Skeletal muscle satellite cell (primary cell): Measurements from ENCODE around the gene YPEL2.
"Not testable (repeated sequence)": the region's sequence is repeated elsewhere in the genome, so short reads cannot be mapped to it uniquely, and the experiment has no call there.

ENCODE experiments used
- H3K27me3 ChIP-seq: 2 replicates; pipeline ENCODE4 v1.7.0; 2013; ENCODE audit warnings: low read length; ENCODE audit not compliant: control insufficient read depth, insufficient read depth
- H3K36me3 ChIP-seq: 2 replicates; pipeline ENCODE4 v1.7.0; 2013; ENCODE audit warnings: mild to moderate bottlenecking, control low read depth, low read length; ENCODE audit not compliant: insufficient read depth
- H3K4me1 ChIP-seq: 2 replicates; pipeline ENCODE4 v1.7.0; 2013; ENCODE audit warnings: low read length; ENCODE audit not compliant: control insufficient read depth, insufficient read depth
- H3K4me2 ChIP-seq: 2 replicates; pipeline ENCODE4 v1.7.0; 2013; ENCODE audit warnings: mild to moderate bottlenecking, low read length
- H3K4me3 ChIP-seq: 2 replicates; pipeline ENCODE4 v1.7.0; 2013; ENCODE audit warnings: low read length
- H3K9ac ChIP-seq: 2 replicates; pipeline ENCODE4 v1.7.0; 2013; ENCODE audit warnings: mild to moderate bottlenecking, low read depth, low read length, moderate library complexity
- H3K9me3 ChIP-seq: replicated peaks from 2 replicates; pipeline ENCODE4 v1.7.0; 2013; ENCODE audit warnings: mild to moderate bottlenecking, control low read depth, low read length

YPEL2 gene

DNA sequence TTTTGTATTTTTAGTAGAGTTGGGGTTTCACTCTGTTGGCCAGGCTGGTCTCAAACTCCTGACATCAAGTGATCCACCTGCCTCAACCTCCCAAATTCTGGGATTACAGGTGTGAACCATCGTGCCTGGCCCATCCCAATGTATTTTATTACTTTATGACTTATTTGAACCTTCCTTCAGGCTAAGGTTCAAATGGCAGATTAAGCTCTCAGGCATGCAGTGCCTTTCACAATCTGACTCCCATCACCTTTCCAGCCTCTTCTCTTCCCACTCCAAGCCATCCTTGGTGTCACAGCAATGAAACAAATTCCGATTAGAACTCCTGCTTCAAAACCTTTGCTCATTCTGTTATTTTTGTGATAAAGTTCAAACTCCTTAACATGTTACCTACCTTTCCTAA lies 26.6 kb upstream of the YPEL2 start:
- Histone ChIP-seq H3K9ac (no peak overlapping the region), H3K4me3 (no peak overlapping the region), H3K27me3 (peaks cover 10% of the 10 kb centered on the region), H3K9me3 (no peaks in the 10 kb centered on the region), H3K4me2 (no peak overlapping the region), H3K36me3 (no peaks in the 10 kb centered on the region), H3K4me1 (no peaks in the 10 kb centered on the region)

DNA sequence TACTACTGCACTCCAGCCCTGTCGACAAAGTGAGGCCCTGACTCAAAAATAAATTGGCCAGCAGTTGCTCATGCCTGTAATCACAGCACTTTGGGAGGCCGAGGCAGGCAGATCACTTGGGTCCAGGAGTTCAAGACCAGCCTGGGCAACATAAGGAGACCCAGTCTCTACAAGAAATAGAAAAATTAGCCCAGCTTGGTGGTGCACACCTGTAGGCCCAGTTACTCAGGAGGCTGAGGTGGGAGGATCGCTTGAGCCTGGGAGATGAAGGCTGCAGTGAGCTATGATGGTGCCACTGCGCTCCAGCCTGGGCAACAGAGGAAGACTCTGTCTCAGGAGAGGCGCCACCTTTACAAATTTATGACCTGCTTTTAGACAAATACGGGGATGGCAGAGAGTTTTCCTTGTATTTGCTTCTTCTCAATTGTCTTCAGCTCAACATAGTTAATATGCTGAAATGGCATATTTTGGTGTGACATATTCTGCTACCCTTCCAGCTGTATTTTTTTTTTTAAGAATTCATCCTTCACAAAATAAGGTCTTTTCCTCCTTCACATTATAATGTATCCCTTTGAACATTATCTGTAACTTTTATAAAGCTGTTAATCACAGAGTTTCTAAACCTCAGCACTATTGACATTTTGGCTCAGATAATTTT lies 21.1 kb upstream of the YPEL2 start:
- Histone ChIP-seq H3K36me3 (no peaks in the 10 kb centered on the region), H3K9me3 (no peaks in the 10 kb centered on the region), H3K4me3 (no peak overlapping the region), H3K4me2 (no peak overlapping the region), H3K27me3 (no peaks in the 10 kb centered on the region), H3K9ac (no peak overlapping the region), H3K4me1 (no peaks in the 10 kb centered on the region)

DNA sequence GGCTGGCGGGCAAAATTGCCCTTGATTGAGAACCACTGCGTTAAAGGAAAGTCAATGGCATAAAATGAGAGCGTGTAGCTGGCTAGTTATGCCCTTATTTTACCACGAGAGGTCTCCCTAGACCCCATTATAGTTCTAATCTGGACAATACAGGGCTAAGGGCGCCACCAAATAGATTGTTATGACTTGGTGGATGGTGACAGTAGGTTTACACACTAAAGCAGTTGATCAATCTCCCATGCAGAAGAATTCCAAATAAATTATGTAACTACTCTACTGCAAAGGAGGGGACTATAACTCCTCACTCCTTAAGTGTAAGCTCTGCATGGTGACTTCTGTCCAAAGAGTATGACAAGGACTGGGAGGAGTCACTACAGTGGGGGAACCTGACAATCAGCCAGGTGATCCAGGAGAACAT lies 20.4 kb upstream of the YPEL2 start:
- Histone ChIP-seq H3K9me3 (no peaks in the 10 kb centered on the region), H3K27me3 (no peaks in the 10 kb centered on the region), H3K4me2 (no peak overlapping the region), H3K4me1 (no peaks in the 10 kb centered on the region), H3K36me3 (no peaks in the 10 kb centered on the region), H3K9ac (no peak overlapping the region), H3K4me3 (no peak overlapping the region)

DNA sequence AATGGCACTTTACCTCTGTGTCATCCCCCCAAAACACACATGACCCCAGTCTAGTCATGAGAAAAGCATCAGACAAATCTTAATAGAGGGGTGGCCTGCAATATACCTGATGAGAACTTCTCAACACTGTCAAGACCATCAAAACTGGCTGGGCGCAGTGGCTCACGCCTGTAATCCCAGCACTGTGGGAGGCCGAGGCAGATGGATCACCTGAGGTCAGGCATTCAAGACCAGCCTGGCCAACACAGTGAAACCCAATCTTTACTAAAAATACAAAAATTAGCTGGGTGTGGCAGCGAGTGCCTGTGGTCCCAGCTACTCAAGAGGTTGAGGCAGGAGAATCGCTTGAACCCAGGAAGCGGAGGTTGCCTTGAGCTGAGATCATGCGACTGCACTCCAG lies 19.9 kb upstream of the YPEL2 start:
- H3K9ac ChIP-seq, H3K4me2 ChIP-seq, H3K9me3 ChIP-seq, H3K4me3 ChIP-seq, H3K36me3 ChIP-seq, H3K27me3 ChIP-seq, H3K4me1 ChIP-seq: not testable (repeated sequence)

DNA sequence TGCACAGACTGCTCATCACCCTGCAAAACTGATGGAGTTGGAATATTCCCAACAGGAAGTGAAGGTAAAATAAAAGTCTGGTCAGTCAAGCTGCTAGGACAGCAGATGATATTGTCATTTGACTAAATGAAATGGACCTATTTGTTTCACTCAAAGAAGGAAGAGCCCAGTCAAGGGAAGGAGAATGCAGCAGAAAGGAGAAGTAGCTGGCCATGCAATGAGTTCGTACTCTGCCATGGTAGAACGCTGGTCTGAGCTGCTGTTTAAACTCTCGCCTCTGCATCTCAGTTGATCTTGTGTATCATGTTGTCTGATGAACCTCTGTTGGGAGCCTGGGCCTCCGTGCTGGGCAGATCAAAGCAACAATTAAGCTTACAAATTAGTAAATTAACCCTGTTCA lies 15.6 kb upstream of the YPEL2 start:
- H3K9ac ChIP-seq, result no peak overlapping the region
- H3K4me2 ChIP-seq, result no peak overlapping the region
- no peaks in the 10 kb centered on the region for H3K9me3 ChIP-seq
- H3K4me3 ChIP-seq, result no peak overlapping the region
- no peaks in the 10 kb centered on the region for H3K36me3 ChIP-seq
- H3K4me1 ChIP-seq, result no peaks in the 10 kb centered on the region
- no peaks in the 10 kb centered on the region for H3K27me3 ChIP-seq

DNA sequence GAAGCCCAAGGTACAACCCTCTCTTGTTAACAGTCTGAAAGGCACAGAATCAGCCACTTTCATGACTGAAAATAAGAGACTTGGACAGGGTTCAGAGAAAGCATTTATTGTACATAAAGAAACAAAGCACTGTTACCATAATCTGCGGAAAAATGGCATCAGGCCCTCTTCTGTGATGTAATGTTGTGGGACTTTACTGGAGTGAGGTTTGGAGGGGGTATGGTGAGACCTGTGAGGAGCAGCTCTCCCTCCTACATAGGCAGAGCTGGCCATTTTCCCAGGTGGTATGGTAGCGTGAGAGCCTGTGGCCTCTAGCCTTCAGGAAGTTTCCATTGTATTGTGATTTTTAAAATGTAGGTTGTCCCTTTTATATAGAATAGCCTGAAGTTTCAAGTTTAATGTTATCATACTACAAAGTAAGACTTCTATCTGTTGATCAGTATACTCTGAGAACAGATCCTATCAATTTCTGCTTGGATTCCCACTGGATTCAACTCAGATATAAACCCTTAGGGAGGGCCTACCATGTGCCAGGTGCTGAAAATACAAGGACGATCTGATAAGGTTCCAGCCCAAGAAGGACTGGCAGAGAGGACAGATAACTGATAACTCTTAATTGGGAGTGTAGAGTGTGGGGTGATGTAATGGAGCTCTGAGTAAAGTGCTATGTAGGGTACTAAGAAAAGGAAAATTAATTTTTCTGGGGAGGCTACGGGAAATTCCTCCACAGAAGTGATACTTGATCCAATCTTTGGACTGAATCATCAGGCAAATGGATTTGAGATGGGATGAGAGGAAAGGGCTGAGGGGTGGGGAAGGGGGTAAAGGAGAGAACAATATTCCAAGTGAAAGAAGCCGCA lies 4.1 kb upstream of the YPEL2 start:
- Histone ChIP-seq H3K9ac (no peak overlapping the region), H3K4me2 (no peak overlapping the region), H3K36me3 (no peaks in the 10 kb centered on the region), H3K9me3 (no peaks in the 10 kb centered on the region), H3K4me1 (peaks cover 30% of the 10 kb centered on the region), H3K27me3 (peaks cover 6% of the 10 kb centered on the region), H3K4me3 (no peak overlapping the region)

DNA sequence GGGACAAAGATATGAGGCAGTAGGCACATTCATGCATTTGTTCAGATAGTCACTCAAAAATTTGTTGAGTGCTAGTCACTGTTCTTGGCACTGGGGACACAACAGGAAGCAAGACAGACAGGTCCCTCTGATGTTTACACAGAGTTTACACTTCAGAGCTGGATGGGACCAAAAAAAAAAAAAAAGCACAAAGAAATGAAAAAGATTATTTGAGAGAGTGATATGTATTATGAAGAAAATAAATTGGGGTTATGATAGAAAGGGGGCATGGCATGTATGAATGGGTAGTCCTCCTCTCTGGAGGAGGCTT lies 3.5 kb upstream of the YPEL2 start:
- H3K27me3 ChIP-seq, result peaks cover 2% of the 10 kb centered on the region
- peaks cover 34% of the 10 kb centered on the region for H3K4me1 ChIP-seq
- no peak overlapping the region for H3K4me2 ChIP-seq
- no peak overlapping the region for H3K9ac ChIP-seq
- H3K36me3 ChIP-seq, result no peaks in the 10 kb centered on the region
- H3K4me3 ChIP-seq, result no peak overlapping the region
- H3K9me3 ChIP-seq, result no peaks in the 10 kb centered on the region

DNA sequence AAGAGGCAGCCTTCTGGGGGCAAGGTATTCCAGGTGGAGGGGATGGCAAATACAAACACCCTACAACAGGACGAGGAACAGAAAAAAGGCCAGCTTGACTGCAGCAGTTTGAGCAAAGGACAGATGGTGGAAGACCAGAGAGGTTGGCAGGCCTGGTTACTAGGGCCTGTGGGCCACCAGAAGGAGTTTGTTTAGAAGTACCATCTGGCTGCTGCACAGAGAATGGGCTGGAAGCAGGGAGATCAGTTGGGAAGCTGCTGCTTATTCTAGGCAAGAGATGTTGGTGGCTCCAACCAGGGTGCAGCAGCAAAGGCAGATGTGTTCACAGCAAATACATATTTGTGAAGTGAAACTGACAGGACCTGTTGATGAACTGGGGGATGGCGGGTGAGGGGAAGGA lies 2.9 kb upstream of the YPEL2 start:
- no peaks in the 10 kb centered on the region for H3K9me3 ChIP-seq
- H3K36me3 ChIP-seq, result no peaks in the 10 kb centered on the region
- H3K4me3 ChIP-seq, result no peak overlapping the region
- H3K4me2 ChIP-seq, result no peak overlapping the region
- no peak overlapping the region for H3K9ac ChIP-seq
- H3K27me3 ChIP-seq, result peaks cover 5% of the 10 kb centered on the region
- peaks cover 38% of the 10 kb centered on the region for H3K4me1 ChIP-seq

DNA sequence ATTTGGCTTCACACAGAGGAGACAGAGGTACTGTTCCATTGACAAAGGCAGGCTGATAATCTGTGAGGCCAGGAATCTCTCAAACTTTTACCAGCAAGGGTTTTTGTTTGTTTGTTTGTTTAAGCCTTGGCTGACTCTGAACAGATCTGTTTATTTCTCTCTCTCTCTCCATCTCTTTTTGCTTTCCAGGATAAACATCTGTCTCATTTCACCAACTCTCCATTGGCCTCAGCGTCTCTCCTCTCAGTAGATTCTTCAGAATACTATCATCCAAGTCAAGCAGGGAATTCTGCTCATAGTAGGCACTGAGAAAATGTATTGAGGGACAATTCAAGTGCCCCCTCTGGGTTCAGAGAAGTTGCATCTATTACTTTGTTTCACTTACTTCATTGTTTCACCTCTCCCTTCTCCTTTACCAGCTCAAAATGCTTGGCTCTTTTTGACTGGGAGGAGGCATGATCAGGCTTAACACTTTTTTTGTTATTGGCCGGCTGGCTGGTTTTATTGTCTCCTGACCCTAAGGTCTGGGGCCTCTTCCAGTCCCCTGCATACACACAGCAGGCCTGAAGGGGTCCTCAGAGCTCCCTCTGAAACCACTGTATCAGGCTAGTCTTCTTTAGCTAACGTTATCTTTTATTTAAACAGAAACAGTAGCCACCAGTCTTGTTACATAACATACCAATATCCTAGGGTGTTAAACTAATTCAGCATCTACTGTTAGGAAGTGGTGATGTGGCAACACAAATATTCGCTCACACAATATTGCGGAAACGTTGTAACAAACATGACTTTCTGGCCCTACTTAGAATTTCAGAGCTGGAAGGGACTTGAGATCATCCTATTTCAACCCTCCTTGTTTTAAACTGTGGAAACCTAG lies 2.0 kb upstream of the YPEL2 start:
- Histone ChIP-seq H3K4me2 (peak overlapping the region; percentile 30), H3K4me1 (peaks cover 38% of the 10 kb centered on the region), H3K36me3 (no peaks in the 10 kb centered on the region), H3K9me3 (no peaks in the 10 kb centered on the region), H3K27me3 (peaks cover 11% of the 10 kb centered on the region), H3K9ac (no peak overlapping the region), H3K4me3 (no peak overlapping the region)

DNA sequence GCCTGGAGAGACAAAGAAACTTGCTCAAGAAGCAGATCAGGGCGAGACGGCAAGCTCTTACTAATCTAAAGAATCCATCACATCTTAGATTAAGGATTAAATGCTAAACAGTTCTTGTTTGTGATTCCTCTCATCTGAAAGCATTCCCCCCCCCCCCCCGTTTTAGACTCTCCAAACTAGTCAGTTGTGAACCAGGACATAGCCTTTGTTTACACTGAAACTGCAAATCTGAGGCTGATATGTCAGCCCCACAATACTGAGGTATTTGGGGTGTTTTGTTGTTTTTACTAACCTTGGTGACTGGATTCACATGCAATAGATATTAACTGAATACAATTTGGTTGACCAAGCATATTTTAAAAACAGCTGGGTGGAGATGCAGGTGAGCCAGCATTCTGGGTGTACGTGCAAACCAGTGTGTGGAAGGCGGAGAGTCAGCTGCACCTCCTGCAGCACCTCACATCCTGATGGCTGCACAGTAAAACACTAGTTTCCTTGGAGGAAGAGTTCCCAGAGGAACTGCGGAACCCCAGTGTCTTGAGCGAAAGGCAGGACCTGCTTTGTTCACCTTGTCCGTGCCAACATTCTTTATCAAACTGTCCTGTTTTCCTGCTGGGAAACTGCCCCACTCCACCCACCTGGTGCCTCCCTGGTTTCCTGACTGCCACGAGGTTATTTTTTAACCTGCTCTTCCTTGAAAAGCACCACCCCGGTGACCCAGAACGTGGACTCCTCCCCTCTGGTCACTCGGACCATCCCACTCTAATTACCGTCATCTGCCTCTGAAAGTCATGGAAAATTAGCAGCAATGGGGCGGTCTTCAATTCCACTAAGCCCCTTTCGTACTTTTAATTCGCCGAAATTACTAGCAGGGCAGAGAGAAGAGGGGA lies 1.2 kb upstream of the YPEL2 start:
- Histone ChIP-seq H3K9me3 (no peaks in the 10 kb centered on the region), H3K9ac (no peak overlapping the region), H3K4me1 (peaks cover 38% of the 10 kb centered on the region), H3K4me3 (no peak overlapping the region), H3K4me2 (peak overlapping the region; percentile 45), H3K36me3 (no peaks in the 10 kb centered on the region), H3K27me3 (peaks cover 20% of the 10 kb centered on the region)
